Testis (tissue), 2 donors: ENCODE results near the gene FBXW5.

Experiments
- POLR2A ChIP-seq: fragments of 450-650 bp; IDR thresholded peaks from one replicate; pipeline ENCODE4 v1.6.1; 2017; ENCODE audit warnings: antibody characterized with exemption, mild to moderate bottlenecking, moderate library complexity
- TF ChIP-seq, protein P1 (sequence below), 3 experiments: fragments of 450-650 bp in 2 of 3; fragments of 200-600 bp in 1 of 3; sonication (generic) in 1 of 3; IDR thresholded peaks; one replicate each; pipeline ENCODE4 v1.5.1; 2016 to 2019; ENCODE audit warnings: antibody characterized with exemption in 3 of 3, mild to moderate bottlenecking in 2 of 3, moderate library complexity in 1 of 3

DNA sequence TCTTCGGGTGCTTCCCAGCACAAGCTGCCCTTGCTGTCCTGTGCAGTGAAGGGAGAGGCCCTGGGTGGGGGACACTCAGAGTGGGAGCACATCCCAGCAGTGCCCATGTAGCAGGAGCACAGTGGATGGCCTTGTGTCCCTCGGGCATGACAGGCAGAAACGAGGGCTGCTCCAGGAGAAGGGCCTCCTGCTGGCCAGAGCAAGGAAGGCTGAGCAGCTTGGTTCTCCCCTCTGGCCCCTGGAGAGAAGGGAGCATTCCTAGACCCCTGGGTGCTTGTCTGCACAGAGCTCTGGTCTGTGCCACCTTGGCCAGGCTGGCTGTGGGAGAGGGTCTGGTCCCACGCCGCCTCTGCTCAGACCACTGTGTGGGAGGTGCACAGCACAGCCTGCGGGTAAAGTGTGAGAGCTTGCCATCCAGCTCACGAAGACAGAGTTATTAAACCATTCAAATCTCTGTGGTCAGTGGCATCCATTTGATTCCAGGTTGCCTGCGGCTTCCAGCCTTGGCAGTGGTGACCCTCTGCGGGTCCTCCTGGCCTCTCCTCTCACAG is 18.3 kb downstream of the FBXW5 start:
- no peak for TF ChIP-seq POLR2A
- TF ChIP-seq, protein P1, sequence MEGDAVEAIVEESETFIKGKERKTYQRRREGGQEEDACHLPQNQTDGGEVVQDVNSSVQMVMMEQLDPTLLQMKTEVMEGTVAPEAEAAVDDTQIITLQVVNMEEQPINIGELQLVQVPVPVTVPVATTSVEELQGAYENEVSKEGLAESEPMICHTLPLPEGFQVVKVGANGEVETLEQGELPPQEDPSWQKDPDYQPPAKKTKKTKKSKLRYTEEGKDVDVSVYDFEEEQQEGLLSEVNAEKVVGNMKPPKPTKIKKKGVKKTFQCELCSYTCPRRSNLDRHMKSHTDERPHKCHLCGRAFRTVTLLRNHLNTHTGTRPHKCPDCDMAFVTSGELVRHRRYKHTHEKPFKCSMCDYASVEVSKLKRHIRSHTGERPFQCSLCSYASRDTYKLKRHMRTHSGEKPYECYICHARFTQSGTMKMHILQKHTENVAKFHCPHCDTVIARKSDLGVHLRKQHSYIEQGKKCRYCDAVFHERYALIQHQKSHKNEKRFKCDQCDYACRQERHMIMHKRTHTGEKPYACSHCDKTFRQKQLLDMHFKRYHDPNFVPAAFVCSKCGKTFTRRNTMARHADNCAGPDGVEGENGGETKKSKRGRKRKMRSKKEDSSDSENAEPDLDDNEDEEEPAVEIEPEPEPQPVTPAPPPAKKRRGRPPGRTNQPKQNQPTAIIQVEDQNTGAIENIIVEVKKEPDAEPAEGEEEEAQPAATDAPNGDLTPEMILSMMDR (IDR thresholded peaks at IDR 0.05), result no peak
